ENCODE data around the gene SLC2A11. TPM values are rescaled to one million over a fixed set of nuclear protein-coding genes. Genes with fewer than 3 reads are reported as not detected.

SLC2A11 gene
- total RNA-seq, 1 donor from 2014 or later: 32.1 TPM

GRCh38 chr22:23834406-23834792, 23.3 kb upstream of the SLC2A11 start:
- Mint-ChIP-seq H3K4me3 (no peak overlapping the region), H3K4me1 (ENCODE audit: unreplicated experiment) (peaks cover 22% of the 10 kb centered on the region)

GRCh38 chr22:23834793-23835483, 22.7 kb upstream of the SLC2A11 start:
- DNase-seq (ENCODE audit: extremely low spot score, unreplicated experiment): no peak
- Mint-ChIP-seq H3K9me3 (no peaks in the 10 kb centered on the region), H3K4me1 (ENCODE audit: unreplicated experiment) (peaks cover 22% of the 10 kb centered on the region), H3K27ac (no peak overlapping the region), H3K27me3 (peaks cover 8% of the 10 kb centered on the region), H3K36me3 (peaks cover 18% of the 10 kb centered on the region), H3K4me3 (no peak overlapping the region)
- TF ChIP-seq CTCF (conservative IDR thresholded peaks at IDR 0.05): no peak

More at GRCh38 chr22:23834406-23834792, 23.3 kb upstream of the SLC2A11 start:
- Mint-ChIP-seq H3K36me3 (peaks cover 23% of the 10 kb centered on the region), H3K27ac (no peak overlapping the region), H3K9me3 (no peaks in the 10 kb centered on the region), H3K27me3 (peaks cover 5% of the 10 kb centered on the region)
- no peak for TF ChIP-seq CTCF (conservative IDR thresholded peaks at IDR 0.05)
- DNase-seq (ENCODE audit: extremely low spot score, unreplicated experiment): no peak

- no peak for TF ChIP-seq CTCF (conservative IDR thresholded peaks at IDR 0.05)
- Mint-ChIP-seq H3K4me3 (peak overlapping the region; percentile 41), H3K27me3 (peaks cover 12% of the 10 kb centered on the region), H3K27ac (no peak overlapping the region), H3K9me3 (no peaks in the 10 kb centered on the region), H3K4me1 (ENCODE audit: unreplicated experiment) (peaks cover 18% of the 10 kb centered on the region), H3K36me3 (peaks cover 12% of the 10 kb centered on the region)
- no peak for DNase-seq (ENCODE audit: extremely low spot score, unreplicated experiment)
These were observed 22.1 kb upstream of the SLC2A11 start for GRCh38 chr22:23835484-23836144.

GRCh38 chr22:23836281-23836680, 21.4 kb upstream of the SLC2A11 start:
- H3K36me3 Mint-ChIP-seq: peaks cover 8% of the 10 kb centered on the region
- TF ChIP-seq CTCF (conservative IDR thresholded peaks at IDR 0.05): no peak
- H3K4me3 Mint-ChIP-seq: peak overlapping the region; percentile 66
- H3K27me3 Mint-ChIP-seq: peaks cover 19% of the 10 kb centered on the region
- H3K9me3 Mint-ChIP-seq: no peaks in the 10 kb centered on the region
- H3K27ac Mint-ChIP-seq: no peak overlapping the region
- no peak for DNase-seq (ENCODE audit: extremely low spot score, unreplicated experiment)
- peaks cover 25% of the 10 kb centered on the region for H3K4me1 Mint-ChIP-seq (ENCODE audit: unreplicated experiment)

- H3K4me1 Mint-ChIP-seq (ENCODE audit: unreplicated experiment): peaks cover 31% of the 10 kb centered on the region
- no peak for DNase-seq (ENCODE audit: extremely low spot score, unreplicated experiment)
- peaks cover 8% of the 10 kb centered on the region for H3K36me3 Mint-ChIP-seq
- peaks cover 24% of the 10 kb centered on the region for H3K27me3 Mint-ChIP-seq
- no peaks in the 10 kb centered on the region for H3K9me3 Mint-ChIP-seq
- H3K4me3 Mint-ChIP-seq: peak overlapping the region; percentile 76
- H3K27ac Mint-ChIP-seq: peak overlapping the region; percentile 80
- no peak for TF ChIP-seq CTCF (conservative IDR thresholded peaks at IDR 0.05)
These were observed 20.8 kb upstream of the SLC2A11 start for GRCh38 chr22:23836692-23837495.
